Measurements from ENCODE around the gene TBC1D10A. TPM values are rescaled to one million over a fixed set of nuclear protein-coding genes. Genes with fewer than 3 reads are reported as not detected.

Gene TBC1D10A
- total RNA-seq, 4 donors from 2014 or later, result 28.4 to 44.7 (median 35.9) TPM

- H3K9me3 ChIP-seq, result no peaks in the 10 kb centered on the region
- intact Hi-C loops (cut with DNase I), result no loop called here
- no peak overlapping the region for H3K27ac ChIP-seq
- no peaks in the 10 kb centered on the region for H3K4me1 ChIP-seq
- WGBS, 2 donors, result 77 to 90% methylated on average over 2 of the region's 2 CpGs
- no peaks in the 10 kb centered on the region for H3K27me3 ChIP-seq
- peaks cover 58% of the 10 kb centered on the region in 2 donors for H3K36me3 ChIP-seq
- DNase-seq, result no peak
- H3K4me3 ChIP-seq (replicated peaks in 1 of 3), result no peak overlapping the region
- no peak for TF ChIP-seq CTCF (IDR thresholded peaks at IDR 0.05)
- no peak for TF ChIP-seq POLR2A (IDR thresholded peaks at IDR 0.05)
Measured at GRCh38 chr22:30332994-30333706, 6.4 kb upstream of the TBC1D10A start.

- Histone ChIP-seq H3K27me3 (no peaks in the 10 kb centered on the region), H3K9me3 (no peaks in the 10 kb centered on the region), H3K4me3 (replicated peaks in 1 of 3) (no peak overlapping the region), H3K4me1 (peaks cover 2% of the 10 kb centered on the region in 2 donors), H3K36me3 (peaks cover 52 to 53% of the 10 kb centered on the region in 2 donors), H3K27ac (no peak overlapping the region)
- intact Hi-C loops (cut with DNase I), result no loop called here
- TF ChIP-seq POLR2A (IDR thresholded peaks at IDR 0.05), result no peak
- TF ChIP-seq CTCF (IDR thresholded peaks at IDR 0.05), result no peak
- DNase-seq, result no peak
- WGBS, 2 donors, result 83 to 88% methylated on average over 5 of the region's 5 CpGs
Measured at GRCh38 chr22:30332551-30332950, 5.8 kb upstream of the TBC1D10A start.

- no peak for DNase-seq
- no peak overlapping the region for H3K4me3 ChIP-seq (replicated peaks in 1 of 3)
- intact Hi-C loops (cut with DNase I), result loop anchor here (5.0 kb wide), 2 partner anchors 41 to 59 kb away; partner anchors contain the start of genes CASTOR1 and RNF215
- TF ChIP-seq CTCF (IDR thresholded peaks at IDR 0.05) (no peak), POLR2A (IDR thresholded peaks at IDR 0.05) (no peak)
- H3K27me3 ChIP-seq, result no peaks in the 10 kb centered on the region
- 57 to 84% methylated on average over 2 to 3 of the region's 3 CpGs for WGBS, 2 donors
- H3K9me3 ChIP-seq, result no peaks in the 10 kb centered on the region
- no peak overlapping the region for H3K27ac ChIP-seq
- peaks cover 28 to 29% of the 10 kb centered on the region in 2 donors for H3K4me1 ChIP-seq
- H3K36me3 ChIP-seq, result peaks cover 12 to 14% of the 10 kb centered on the region in 2 donors
Measured at GRCh38 chr22:30328466-30329049, 1.8 kb upstream of the TBC1D10A start.

GRCh38 chr22:30327864-30328345 is 1.2 kb upstream of the TBC1D10A start:
- Histone ChIP-seq H3K36me3 (peaks cover 5 to 8% of the 10 kb centered on the region in 2 donors), H3K4me3 (replicated peaks in 1 of 3) (no peak overlapping the region), H3K9me3 (no peaks in the 10 kb centered on the region), H3K4me1 (peaks cover 28 to 34% of the 10 kb centered on the region in 2 donors), H3K27me3 (no peaks in the 10 kb centered on the region), H3K27ac (peak overlapping the region in 2 of 3 donors; percentile 59 to 65)
- 70 to 78% methylated on average over 5 of the region's 5 CpGs for WGBS, 2 donors
- TF ChIP-seq CTCF (IDR thresholded peaks at IDR 0.05) (peak in 2 of 6 experiments; percentile 12 to 19), POLR2A (IDR thresholded peaks at IDR 0.05) (no peak)
- intact Hi-C loops (cut with DNase I), result loop anchor here (5.0 kb wide), 2 partner anchors 41 to 59 kb away; partner anchors contain the start of genes CASTOR1 and RNF215
- peak; percentile 29 to 40 for DNase-seq
